ENCODE results near the gene CD8B. TPM values are rescaled to one million over a fixed set of nuclear protein-coding genes. Genes with fewer than 3 reads are reported as not detected.

CD8B gene
- total and polyA plus RNA-seq, 2 experiments from 2014 or later = 0.31 to 0.63 TPM

GRCh38 chr2:86825693-86826381, 35.8 kb downstream of the CD8B start:
- Histone ChIP-seq H4K20me1 (replicated peaks; ENCODE audit: insufficient read depth) (no peaks in the 10 kb centered on the region), H3K27me3 (ENCODE audit: insufficient read depth) (no peaks in the 10 kb centered on the region), H2AFZ (0 out of 2 replicates have a peak overlapping the region, but pooled peaks have one; percentile 47), H3F3A (replicated peaks; ENCODE audit: low read depth) (no peaks in the 10 kb centered on the region), H3K27ac (ENCODE audit: low read depth) (no peak overlapping the region), H3K4me1 (ENCODE audit: insufficient read depth) (no peaks in the 10 kb centered on the region), H3K4me3 (no peak overlapping the region), H3K36me3 (ENCODE audit: insufficient read depth) (no peaks in the 10 kb centered on the region), H3K4me2 (no peak overlapping the region), H3K9me2 (ENCODE audit: insufficient read depth) (no peaks in the 10 kb centered on the region), H3K79me2 (replicated peaks; ENCODE audit: insufficient read depth) (no peaks in the 10 kb centered on the region)
- Mint-ChIP-seq H3K9me3 (peaks cover 13% of the 10 kb centered on the region; the same call in 2 of the 3 replicates), H3K36me3 (ENCODE audit: low read depth) (peaks cover 3% of the 10 kb centered on the region; the same call in 1 of the 3 replicates), H3K27ac (no peak overlapping the region), H3K4me1 (peaks cover 5% of the 10 kb centered on the region; the same call in 2 of the 3 replicates), H3K27me3 (ENCODE audit: insufficient read depth, low read depth, poor library complexity) (peaks cover 10% of the 10 kb centered on the region), H3K4me3 (no peak overlapping the region)
- DNase-seq (ENCODE audit: low spot score) (no peak), ATAC-seq (no peak)
- no peak for TF ChIP-seq STAT1 (IDR thresholded peaks at IDR 0.05; ENCODE audit: unreplicated experiment)
- TF ChIP-seq NANOG (IDR thresholded peaks at IDR 0.05; ENCODE audit: borderline replicate concordance) = no peak
- no peak for TF ChIP-seq EZH2 (IDR thresholded peaks at IDR 0.05; ENCODE audit: low read depth, unreplicated experiment)
- TF ChIP-seq, protein P1, sequence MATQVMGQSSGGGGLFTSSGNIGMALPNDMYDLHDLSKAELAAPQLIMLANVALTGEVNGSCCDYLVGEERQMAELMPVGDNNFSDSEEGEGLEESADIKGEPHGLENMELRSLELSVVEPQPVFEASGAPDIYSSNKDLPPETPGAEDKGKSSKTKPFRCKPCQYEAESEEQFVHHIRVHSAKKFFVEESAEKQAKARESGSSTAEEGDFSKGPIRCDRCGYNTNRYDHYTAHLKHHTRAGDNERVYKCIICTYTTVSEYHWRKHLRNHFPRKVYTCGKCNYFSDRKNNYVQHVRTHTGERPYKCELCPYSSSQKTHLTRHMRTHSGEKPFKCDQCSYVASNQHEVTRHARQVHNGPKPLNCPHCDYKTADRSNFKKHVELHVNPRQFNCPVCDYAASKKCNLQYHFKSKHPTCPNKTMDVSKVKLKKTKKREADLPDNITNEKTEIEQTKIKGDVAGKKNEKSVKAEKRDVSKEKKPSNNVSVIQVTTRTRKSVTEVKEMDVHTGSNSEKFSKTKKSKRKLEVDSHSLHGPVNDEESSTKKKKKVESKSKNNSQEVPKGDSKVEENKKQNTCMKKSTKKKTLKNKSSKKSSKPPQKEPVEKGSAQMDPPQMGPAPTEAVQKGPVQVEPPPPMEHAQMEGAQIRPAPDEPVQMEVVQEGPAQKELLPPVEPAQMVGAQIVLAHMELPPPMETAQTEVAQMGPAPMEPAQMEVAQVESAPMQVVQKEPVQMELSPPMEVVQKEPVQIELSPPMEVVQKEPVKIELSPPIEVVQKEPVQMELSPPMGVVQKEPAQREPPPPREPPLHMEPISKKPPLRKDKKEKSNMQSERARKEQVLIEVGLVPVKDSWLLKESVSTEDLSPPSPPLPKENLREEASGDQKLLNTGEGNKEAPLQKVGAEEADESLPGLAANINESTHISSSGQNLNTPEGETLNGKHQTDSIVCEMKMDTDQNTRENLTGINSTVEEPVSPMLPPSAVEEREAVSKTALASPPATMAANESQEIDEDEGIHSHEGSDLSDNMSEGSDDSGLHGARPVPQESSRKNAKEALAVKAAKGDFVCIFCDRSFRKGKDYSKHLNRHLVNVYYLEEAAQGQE (IDR thresholded peaks at IDR 0.05; ENCODE audit: unreplicated experiment) = no peak
- TF ChIP-seq JUNB (IDR thresholded peaks at IDR 0.05; ENCODE audit: unreplicated experiment) = no peak
- no peak for TF ChIP-seq ETS1 (IDR thresholded peaks at IDR 0.05)
- TF ChIP-seq ZNF331 (CRISPR knock-in tag; IDR thresholded peaks at IDR 0.05; ENCODE audit: low read depth) = no peak
- TF ChIP-seq ZNF462 (CRISPR knock-in tag; IDR thresholded peaks at IDR 0.05) = no peak
- no peak for TF ChIP-seq CREB1 (CRISPR knock-in tag; IDR thresholded peaks at IDR 0.05; ENCODE audit: low read depth)
- no peak for TF ChIP-seq CTCF (conservative IDR thresholded peaks at IDR 0.05; ENCODE audit: low read depth in 2 of 2)
- no peak for TF ChIP-seq EZH2phosphoT487 (IDR thresholded peaks at IDR 0.05; ENCODE audit: unreplicated experiment)
- no peak for TF ChIP-seq ZNF114 (CRISPR knock-in tag; IDR thresholded peaks at IDR 0.05)

Data from GM23338 (cell line).